Activated CD4-positive, alpha-beta T cell treated with anti-CD3 and anti-CD28 coated beads, Interleukin-2, Interleukin-6, amounts not matched to agents 100 ng/mL and 50 ng/mL, durations not matched to agents 16 hours and 8 hours (primary cell): Measurements from ENCODE around the gene ZFP64.
A peak's percentile ranks its signal among the peaks of the same experiment; 100 is the strongest.
"Not testable (repeated sequence)": the region's sequence is repeated elsewhere in the genome, so short reads cannot be mapped to it uniquely, and the experiment has no call there.

Experiments used
- DNase-seq: peaks from one replicate; pipeline ENCODE4 v3.0.0-alpha.2; 2020

ZFP64 gene

DNA sequence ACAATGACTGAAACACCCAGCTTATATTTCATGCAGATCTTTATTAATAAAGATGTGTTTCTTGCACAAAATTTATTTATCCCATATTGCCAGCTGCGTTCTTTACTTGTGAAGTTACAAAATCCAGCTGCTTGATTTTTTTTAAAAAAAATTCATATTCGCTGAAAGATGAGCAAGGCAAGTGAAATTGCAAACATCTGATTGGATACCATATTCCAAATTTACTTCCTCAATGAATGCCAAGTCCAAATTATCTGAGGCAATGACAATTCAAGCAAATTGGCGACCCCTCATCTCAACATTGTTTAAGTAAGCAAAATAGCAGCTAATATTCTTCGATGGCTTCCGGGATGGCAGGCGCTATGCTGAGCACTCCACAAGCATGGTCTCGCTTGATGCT is 37.7 kb downstream of the ZFP64 start:
- DNase-seq, result no peak

- no peak for DNase-seq
Observed at GRCh38 chr20:52152921-52153320, 38.7 kb downstream of the ZFP64 start.

- DNase-seq, result no peak
Observed at GRCh38 chr20:52152416-52152815, 39.2 kb downstream of the ZFP64 start.

GRCh38 chr20:52150440-52151258 is 40.9 kb downstream of the ZFP64 start:
- peak; percentile 47 for DNase-seq

DNA sequence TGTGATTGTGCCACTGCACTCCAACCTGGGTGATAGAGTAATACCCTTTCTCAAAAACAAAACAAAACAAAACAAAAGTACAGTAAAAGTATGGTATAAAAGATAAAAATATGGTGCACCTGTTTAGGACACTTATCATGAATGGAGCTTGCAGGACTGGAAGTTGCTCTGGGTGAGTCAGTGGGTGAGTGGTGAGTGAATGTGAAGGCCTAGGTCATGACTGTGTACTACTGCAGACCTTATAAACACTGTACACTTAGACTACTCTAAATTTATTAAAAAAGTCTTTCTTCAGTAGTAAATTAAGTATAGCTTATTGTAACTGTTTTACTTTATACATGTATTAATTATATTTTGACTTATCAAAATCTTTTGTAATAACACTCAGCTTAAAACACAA is 46.0 kb downstream of the ZFP64 start:
- DNase-seq, result no peak

- no peak for DNase-seq
Observed at GRCh38 chr20:52143277-52143676, 48.3 kb downstream of the ZFP64 start.

- DNase-seq, result no peak
Observed at GRCh38 chr20:52142757-52143156, 48.8 kb downstream of the ZFP64 start.

GRCh38 chr20:52139986-52140385 is 51.6 kb downstream of the ZFP64 start:
- DNase-seq, result no peak

GRCh38 chr20:52137850-52138249 is 53.7 kb downstream of the ZFP64 start:
- no peak for DNase-seq

- not testable (repeated sequence) for DNase-seq
Observed at GRCh38 chr20:52133714-52134113, 57.9 kb downstream of the ZFP64 start.

DNA sequence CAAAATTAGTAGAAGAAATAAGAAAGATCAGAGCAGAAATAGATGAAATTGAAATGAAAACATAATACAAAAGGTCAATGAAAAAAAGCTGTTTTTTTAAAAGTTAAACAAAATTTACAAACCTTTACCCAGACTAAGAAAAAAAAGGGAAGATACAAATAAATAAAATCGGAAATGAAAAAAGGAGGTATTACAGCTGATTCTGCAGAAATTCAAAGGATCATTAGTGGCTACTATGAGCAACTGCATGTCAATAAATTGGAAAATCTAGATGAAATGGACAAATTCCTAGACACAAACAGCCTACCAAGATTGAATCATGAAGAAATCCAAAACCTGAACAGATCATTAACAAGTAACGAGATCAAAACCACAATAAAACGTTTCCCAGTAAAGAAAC is 59.2 kb downstream of the ZFP64 start:
- DNase-seq, result no peak

- no peak for DNase-seq
Observed at GRCh38 chr20:52131048-52131643, 60.4 kb downstream of the ZFP64 start.

GRCh38 chr20:52130406-52130805 is 61.2 kb downstream of the ZFP64 start:
- DNase-seq, result no peak

- no peak for DNase-seq
Observed at GRCh38 chr20:52129611-52130010, 62.0 kb downstream of the ZFP64 start.

DNA sequence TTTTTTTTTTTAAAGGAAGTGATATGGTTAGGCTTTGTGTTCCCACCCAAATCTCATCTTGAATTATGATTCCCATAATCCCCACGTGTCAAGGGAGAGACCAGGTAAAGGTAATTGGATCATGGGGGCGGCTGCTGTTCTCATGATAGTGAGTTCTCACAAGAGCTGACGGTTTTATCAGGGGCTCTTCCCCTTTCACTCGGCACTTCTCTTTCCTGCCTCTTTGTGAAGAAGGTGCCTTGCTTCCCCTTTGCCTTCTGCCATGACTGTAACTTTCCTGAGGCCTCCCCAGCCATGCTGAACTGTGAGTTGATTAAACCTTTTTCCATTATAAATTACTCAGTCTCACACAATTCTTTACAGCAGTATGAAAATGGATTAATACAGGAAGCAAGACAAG is 64.3 kb downstream of the ZFP64 start:
- no peak for DNase-seq

GRCh38 chr20:52124821-52125220 is 66.8 kb downstream of the ZFP64 start:
- DNase-seq, result no peak

- no peak for DNase-seq
Observed at GRCh38 chr20:52118696-52119095, 72.9 kb downstream of the ZFP64 start.

DNA sequence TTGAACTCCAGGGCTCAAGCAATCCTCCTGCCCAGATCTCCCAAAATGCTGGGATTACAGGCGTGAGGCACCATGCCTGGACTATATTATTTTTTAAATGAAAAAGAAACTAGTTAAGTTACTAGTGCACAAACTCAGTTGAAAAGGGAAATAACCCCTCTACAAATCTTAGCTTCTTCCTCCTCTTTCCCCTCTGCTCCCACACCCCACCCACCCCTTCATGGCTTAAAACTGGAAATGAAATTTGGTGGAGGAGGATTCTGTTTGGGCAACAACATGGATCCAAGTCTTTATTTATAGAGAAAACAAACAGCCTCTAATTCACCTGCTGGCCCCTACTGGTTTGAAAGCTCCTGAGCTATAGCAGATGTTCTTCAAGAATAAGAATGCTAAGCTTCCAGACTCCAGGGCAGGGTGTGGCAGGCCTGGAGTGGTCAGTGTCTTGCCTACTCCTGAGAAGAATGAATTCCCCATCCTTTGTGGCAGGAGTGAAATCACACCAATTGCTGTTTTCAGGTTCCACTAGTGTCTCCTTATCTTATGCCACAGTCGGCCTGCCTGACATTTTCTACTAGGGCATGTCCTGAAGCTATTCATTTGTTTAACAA is 73.5 kb downstream of the ZFP64 start:
- DNase-seq, result no peak

DNA sequence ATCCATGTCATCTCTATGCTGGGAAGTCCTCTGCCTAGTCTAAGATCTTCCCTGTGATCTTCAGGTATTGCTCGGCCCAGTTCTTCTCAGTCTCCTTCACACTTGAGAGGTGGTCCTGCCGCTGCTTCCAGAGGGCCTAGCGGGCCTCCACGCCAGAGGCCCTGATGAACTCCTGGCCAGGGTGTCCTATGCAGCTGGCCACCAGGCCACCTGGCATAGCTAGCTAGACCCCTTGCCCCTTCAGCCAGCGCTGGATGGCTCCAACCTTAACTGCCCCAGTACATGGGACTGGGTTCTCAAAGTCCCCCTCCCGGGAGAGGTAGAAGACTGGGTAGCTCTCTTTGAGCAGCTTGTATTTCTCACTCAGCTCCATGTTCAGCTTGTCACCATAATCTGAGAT is 81.1 kb downstream of the ZFP64 start:
- no peak for DNase-seq

- DNase-seq, result peak; percentile 45
Observed at GRCh38 chr20:52105442-52106422, 85.8 kb downstream of the ZFP64 start.

GRCh38 chr20:52104546-52105441 is 86.8 kb downstream of the ZFP64 start:
- no peak for DNase-seq
